ENCODE data around the gene GPR158. TPM values are rescaled to one million over a fixed set of nuclear protein-coding genes. Genes with fewer than 3 reads are reported as not detected.

GPR158 gene
- total RNA-seq, 1 experiment from 2014 or later: 0.24 TPM

DNA sequence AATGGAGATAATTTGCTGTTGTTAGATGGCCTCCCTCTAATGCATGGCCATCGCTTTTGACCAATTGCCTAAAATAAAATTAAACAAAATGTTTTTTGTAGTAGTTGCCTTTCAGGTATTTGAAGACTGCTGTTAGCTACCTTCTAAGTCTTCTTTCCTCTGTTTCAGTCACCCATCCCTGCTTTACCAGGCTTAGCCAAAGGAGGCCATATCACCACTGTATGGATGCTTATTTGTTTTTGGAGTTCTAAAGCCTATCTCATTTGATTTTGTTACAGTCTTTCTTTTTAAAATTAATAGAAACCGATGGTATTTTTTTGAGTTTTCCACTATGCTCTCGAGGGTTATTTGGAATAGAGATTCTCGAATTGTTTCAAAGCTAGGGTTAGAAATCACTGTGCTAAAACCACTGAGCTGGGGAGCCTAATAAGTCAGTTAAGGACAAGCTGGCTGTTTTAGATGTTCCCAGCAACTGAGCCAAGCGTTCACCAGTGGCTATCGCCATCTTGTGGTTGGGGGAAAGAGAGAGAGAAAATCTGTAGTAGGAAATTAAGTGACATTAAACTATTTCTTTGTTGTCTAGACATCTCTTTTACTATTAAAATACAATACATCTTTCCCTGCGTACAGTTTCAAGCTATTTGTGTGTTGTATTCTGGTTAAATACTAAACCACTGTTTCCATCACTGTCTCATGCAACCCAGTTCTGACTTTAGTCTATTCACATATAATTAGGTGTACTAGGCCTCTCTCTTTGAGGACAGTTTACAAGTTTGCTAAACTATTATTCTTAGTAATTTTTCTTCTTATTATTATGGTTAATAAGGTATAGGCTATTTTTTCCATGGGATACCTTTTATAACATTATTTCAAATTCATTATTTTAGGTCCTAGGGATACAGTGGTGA, 52.2 kb downstream of the GPR158 start:
- TF ChIP-seq, protein P1, sequence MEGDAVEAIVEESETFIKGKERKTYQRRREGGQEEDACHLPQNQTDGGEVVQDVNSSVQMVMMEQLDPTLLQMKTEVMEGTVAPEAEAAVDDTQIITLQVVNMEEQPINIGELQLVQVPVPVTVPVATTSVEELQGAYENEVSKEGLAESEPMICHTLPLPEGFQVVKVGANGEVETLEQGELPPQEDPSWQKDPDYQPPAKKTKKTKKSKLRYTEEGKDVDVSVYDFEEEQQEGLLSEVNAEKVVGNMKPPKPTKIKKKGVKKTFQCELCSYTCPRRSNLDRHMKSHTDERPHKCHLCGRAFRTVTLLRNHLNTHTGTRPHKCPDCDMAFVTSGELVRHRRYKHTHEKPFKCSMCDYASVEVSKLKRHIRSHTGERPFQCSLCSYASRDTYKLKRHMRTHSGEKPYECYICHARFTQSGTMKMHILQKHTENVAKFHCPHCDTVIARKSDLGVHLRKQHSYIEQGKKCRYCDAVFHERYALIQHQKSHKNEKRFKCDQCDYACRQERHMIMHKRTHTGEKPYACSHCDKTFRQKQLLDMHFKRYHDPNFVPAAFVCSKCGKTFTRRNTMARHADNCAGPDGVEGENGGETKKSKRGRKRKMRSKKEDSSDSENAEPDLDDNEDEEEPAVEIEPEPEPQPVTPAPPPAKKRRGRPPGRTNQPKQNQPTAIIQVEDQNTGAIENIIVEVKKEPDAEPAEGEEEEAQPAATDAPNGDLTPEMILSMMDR (conservative IDR thresholded peaks at IDR 0.05): peak; percentile 90
- no peak overlapping the region for H2AK5ac ChIP-seq (ENCODE audit: insufficient read length, low read length)
- H3K79me1 ChIP-seq (ENCODE audit: insufficient read depth, low read depth, low read length, poor library complexity, severe bottlenecking): no peaks in the 10 kb centered on the region
- H3K4ac ChIP-seq (ENCODE audit: low read depth, low read length): no peak overlapping the region
- H4K5ac ChIP-seq (ENCODE audit: insufficient read length, low read depth, low read length): no peak overlapping the region
- no peak overlapping the region for H3K56ac ChIP-seq (ENCODE audit: insufficient read length, low read depth, low read length)
- H3K27me3 ChIP-seq (ENCODE audit: insufficient read depth, low read length): no peaks in the 10 kb centered on the region
- Mint-ChIP-seq H3K4me1 (no peaks in the 10 kb centered on the region), H3K27ac (no peak overlapping the region; a peak in 1 of 7 replicates), H3K4me3 (no peak overlapping the region), H3K36me3 (ENCODE audit: insufficient read depth in 1 of 3, low read depth in 3 of 3) (no peaks in the 10 kb centered on the region), H3K27me3 (ENCODE audit: low read depth) (no peaks in the 10 kb centered on the region), H3K9me3 (no peaks in the 10 kb centered on the region)
- H2BK15ac ChIP-seq (ENCODE audit: low read depth, low read length): no peak overlapping the region
- no peak overlapping the region for H3K4me2 ChIP-seq (ENCODE audit: insufficient read depth, insufficient read length, low read length)
- H2BK12ac ChIP-seq (ENCODE audit: insufficient read length, low read depth, low read length): no peak overlapping the region
- H2AFZ ChIP-seq (ENCODE audit: low read length): no peak overlapping the region
- no peak overlapping the region for H3K23ac ChIP-seq (ENCODE audit: insufficient read length, low read depth, low read length)
- no CpG with 5 or more reads among the region's 7 CpGs for WGBS (ENCODE audit: extremely low coverage, insufficient read length, low lambda C conversion rate)
- no peak overlapping the region for H3T11ph ChIP-seq (ENCODE audit: low read length)
- no peak overlapping the region for H3K18ac ChIP-seq (ENCODE audit: insufficient read length, low read depth, low read length)
- no peak overlapping the region for H3K27ac ChIP-seq (ENCODE audit: insufficient read length, low read depth, low read length)
- H3K4me1 ChIP-seq (ENCODE audit: insufficient read depth, low read length): no peaks in the 10 kb centered on the region
- H3K79me2 ChIP-seq (ENCODE audit: insufficient read depth, low read length): no peaks in the 10 kb centered on the region
- H4K8ac ChIP-seq (replicated peaks; ENCODE audit: insufficient read length, low read depth, low read length): no peak overlapping the region
- H3K9me3 ChIP-seq (ENCODE audit: control insufficient read depth, low read depth, low read length): no peaks in the 10 kb centered on the region
- no peak overlapping the region for H2BK5ac ChIP-seq (ENCODE audit: insufficient read length, low read length)
- no peak overlapping the region for H4K91ac ChIP-seq (ENCODE audit: insufficient read length, low read depth, low read length)
- H3K9ac ChIP-seq (ENCODE audit: extremely low read depth, insufficient read length, low read length): no peak overlapping the region
- H4K20me1 ChIP-seq (ENCODE audit: control insufficient read depth, insufficient read depth, insufficient read length): no peaks in the 10 kb centered on the region
- no peak overlapping the region for H2BK20ac ChIP-seq (ENCODE audit: low read depth, low read length, poor library complexity, severe bottlenecking)
- H3K23me2 ChIP-seq (ENCODE audit: insufficient read length, low read depth, low read length, poor library complexity, severe bottlenecking): no peaks in the 10 kb centered on the region
- H3K14ac ChIP-seq (ENCODE audit: insufficient read depth, low read length): no peak overlapping the region
- H2BK120ac ChIP-seq (ENCODE audit: low read depth, low read length, poor library complexity, severe bottlenecking): no peak overlapping the region
- DNase-seq: peak; percentile 43
